ENCODE data around the gene SLIT3.

Gene SLIT3

GRCh38 chr5:169166078-169166477 lies 134.9 kb downstream of the SLIT3 start:
- H3K27ac ChIP-seq (replicated peaks), result no peak overlapping the region
- H3K4me3 ChIP-seq (replicated peaks; ENCODE audit: insufficient read depth, low read length), result no peak overlapping the region
- TF ChIP-seq SPI1 (IDR thresholded peaks at IDR 0.05; ENCODE audit: borderline replicate concordance, low read depth) (no peak), POLR2AphosphoS5 (IDR thresholded peaks at IDR 0.05; ENCODE audit: low read depth) (no peak)
- TF ChIP-seq, protein P1, sequence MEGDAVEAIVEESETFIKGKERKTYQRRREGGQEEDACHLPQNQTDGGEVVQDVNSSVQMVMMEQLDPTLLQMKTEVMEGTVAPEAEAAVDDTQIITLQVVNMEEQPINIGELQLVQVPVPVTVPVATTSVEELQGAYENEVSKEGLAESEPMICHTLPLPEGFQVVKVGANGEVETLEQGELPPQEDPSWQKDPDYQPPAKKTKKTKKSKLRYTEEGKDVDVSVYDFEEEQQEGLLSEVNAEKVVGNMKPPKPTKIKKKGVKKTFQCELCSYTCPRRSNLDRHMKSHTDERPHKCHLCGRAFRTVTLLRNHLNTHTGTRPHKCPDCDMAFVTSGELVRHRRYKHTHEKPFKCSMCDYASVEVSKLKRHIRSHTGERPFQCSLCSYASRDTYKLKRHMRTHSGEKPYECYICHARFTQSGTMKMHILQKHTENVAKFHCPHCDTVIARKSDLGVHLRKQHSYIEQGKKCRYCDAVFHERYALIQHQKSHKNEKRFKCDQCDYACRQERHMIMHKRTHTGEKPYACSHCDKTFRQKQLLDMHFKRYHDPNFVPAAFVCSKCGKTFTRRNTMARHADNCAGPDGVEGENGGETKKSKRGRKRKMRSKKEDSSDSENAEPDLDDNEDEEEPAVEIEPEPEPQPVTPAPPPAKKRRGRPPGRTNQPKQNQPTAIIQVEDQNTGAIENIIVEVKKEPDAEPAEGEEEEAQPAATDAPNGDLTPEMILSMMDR (IDR thresholded peaks at IDR 0.05; ENCODE audit: insufficient read depth, low read length), result no peak
- no peak for DNase-seq (ENCODE audit: low read depth in 1 of 2, low spot score in 1 of 2)
- H3K27me3 ChIP-seq (ENCODE audit: insufficient read depth, poor library complexity, severe bottlenecking), result no peaks in the 10 kb centered on the region

DNA sequence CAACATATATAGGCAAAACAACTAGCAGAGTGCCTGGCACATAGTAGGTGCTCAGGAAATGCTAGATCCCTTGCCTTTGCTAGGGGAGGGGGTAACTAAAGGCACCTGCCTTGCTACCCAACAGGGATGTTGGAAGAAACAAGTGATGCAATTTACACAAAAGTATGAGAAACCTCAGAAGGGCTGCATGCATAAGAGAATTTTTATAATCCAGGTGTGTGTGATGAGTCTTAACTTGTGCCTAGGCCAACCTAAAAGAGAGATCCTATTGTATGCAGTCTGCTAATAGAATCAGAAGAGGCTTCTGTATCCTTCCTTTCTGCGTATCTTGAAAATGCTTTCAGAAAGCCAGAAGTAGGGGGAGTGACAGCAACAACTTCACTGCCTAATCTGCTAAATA lies 135.9 kb downstream of the SLIT3 start:
- H3K27ac ChIP-seq (replicated peaks), result no peak overlapping the region
- H3K27me3 ChIP-seq (ENCODE audit: insufficient read depth, poor library complexity, severe bottlenecking), result no peaks in the 10 kb centered on the region
- no peak overlapping the region for H3K4me3 ChIP-seq (replicated peaks; ENCODE audit: insufficient read depth, low read length)
- no peak for DNase-seq (ENCODE audit: low read depth in 1 of 2, low spot score in 1 of 2)
- TF ChIP-seq REST (IDR thresholded peaks at IDR 0.05; ENCODE audit: insufficient replicate concordance, low read depth), result no peak
- no peak for TF ChIP-seq GABPA (IDR thresholded peaks at IDR 0.05; ENCODE audit: low read depth)
- TF ChIP-seq, protein P1 (IDR thresholded peaks at IDR 0.05; ENCODE audit: insufficient read depth, low read length), result no peak
- TF ChIP-seq POLR2AphosphoS5 (IDR thresholded peaks at IDR 0.05; ENCODE audit: low read depth), result no peak
- TF ChIP-seq SPI1 (IDR thresholded peaks at IDR 0.05; ENCODE audit: borderline replicate concordance, low read depth), result no peak

GRCh38 chr5:169164481-169164925 lies 136.4 kb downstream of the SLIT3 start:
- Histone ChIP-seq H3K27me3 (ENCODE audit: insufficient read depth, poor library complexity, severe bottlenecking) (no peaks in the 10 kb centered on the region), H3K27ac (replicated peaks) (no peak overlapping the region), H3K4me3 (replicated peaks; ENCODE audit: insufficient read depth, low read length) (no peak overlapping the region)
- no peak for DNase-seq (ENCODE audit: low read depth in 1 of 2, low spot score in 1 of 2)
- TF ChIP-seq SPI1 (IDR thresholded peaks at IDR 0.05; ENCODE audit: borderline replicate concordance, low read depth) (no peak), REST (IDR thresholded peaks at IDR 0.05; ENCODE audit: insufficient replicate concordance, low read depth) (no peak), GABPA (IDR thresholded peaks at IDR 0.05; ENCODE audit: low read depth) (no peak), POLR2AphosphoS5 (IDR thresholded peaks at IDR 0.05; ENCODE audit: low read depth) (no peak)
- TF ChIP-seq, protein P1 (IDR thresholded peaks at IDR 0.05; ENCODE audit: insufficient read depth, low read length), result no peak

GRCh38 chr5:169162407-169162806 lies 138.5 kb downstream of the SLIT3 start:
- H3K4me3 ChIP-seq (replicated peaks; ENCODE audit: insufficient read depth, low read length), result no peak overlapping the region
- no peaks in the 10 kb centered on the region for H3K27me3 ChIP-seq (ENCODE audit: insufficient read depth, poor library complexity, severe bottlenecking)
- TF ChIP-seq REST (IDR thresholded peaks at IDR 0.05; ENCODE audit: insufficient replicate concordance, low read depth) (no peak), POLR2AphosphoS5 (IDR thresholded peaks at IDR 0.05; ENCODE audit: low read depth) (no peak), SPI1 (IDR thresholded peaks at IDR 0.05; ENCODE audit: borderline replicate concordance, low read depth) (no peak), GABPA (IDR thresholded peaks at IDR 0.05; ENCODE audit: low read depth) (no peak)
- TF ChIP-seq, protein P1 (IDR thresholded peaks at IDR 0.05; ENCODE audit: insufficient read depth, low read length), result no peak
- no peak overlapping the region for H3K27ac ChIP-seq (replicated peaks)
- DNase-seq (ENCODE audit: low read depth in 1 of 2, low spot score in 1 of 2), result no peak
